H1 (cell line): ENCODE results near the gene ZNF786. TPM values are rescaled to one million over a fixed set of nuclear protein-coding genes. Genes with fewer than 3 reads are reported as not detected.

Source experiments
- EGR1 ChIP-seq: IDR thresholded peaks from 2 replicates; pipeline ENCODE4 v1.6.1; 2011; ENCODE audit warnings: low read depth, low read length, borderline replicate concordance
- MAX ChIP-seq: IDR thresholded peaks from 2 replicates; pipeline ENCODE4 v1.6.1; 2012; ENCODE audit warnings: inconsistent platforms
- POLR2AphosphoS5 ChIP-seq: IDR thresholded peaks from 2 replicates; pipeline ENCODE4 v1.6.1; 2011; ENCODE audit warnings: low read depth, low read length
- SAP30 ChIP-seq: fragments of 300-600 bp; sonication (generic); IDR thresholded peaks from 2 replicates; pipeline ENCODE4 v1.7.1; 2012; ENCODE audit warnings: low read length, moderate library complexity, mild to moderate bottlenecking, inconsistent platforms; ENCODE audit not compliant: insufficient read depth, insufficient replicate concordance
- polyA plus RNA-seq, 7 experiments: library from polyadenylated mRNA; depleted of rRNA in 3 of 7; stranded (reverse) in 5 of 7; unstranded in 2 of 7; fragments of >200 nt in 5 of 7; fragments of 200-250 nt in 2 of 7; gene quantifications; 1 replicate in 5 of 7; 2 replicates in 1 of 7; 4 replicates in 1 of 7; pipeline versions ENCODE4 v1.2.1 to v1.2.3, GENCODE V29; 2011 to 2013; ENCODE audit warnings: missing spikeins in 2 of 7, mixed read lengths in 2 of 7
- total RNA-seq: library from RNA; stranded (reverse); fragmentation: NEBNext Ultra II Directional; extraction: Animal tissue kit (Norgen Biotek cat#: 25700); gene quantifications from 2 replicates; pipeline ENCODE4 v1.2.1, GENCODE V29; 2021

The ZNF786 gene
- total and polyA plus RNA-seq, 2 of the 8 experiments (the other 6 are each of a cell fraction or from before 2014, with no cell fraction given), result 7.7 to 16.3 TPM

GRCh38 chr7:149060156-149060555 lies 30.4 kb downstream of the ZNF786 start (continued):
- TF ChIP-seq MAX (no peak), POLR2AphosphoS5 (no peak), EGR1 (no peak), SAP30 (no peak)
- TF ChIP-seq, all 59 proteins: peak for 0
